Neural progenitor cell (in vitro differentiated cells): Measurements from ENCODE around the gene TMEM107. TPM values are rescaled to one million over a fixed set of nuclear protein-coding genes. Genes with fewer than 3 reads are reported as not detected.

Experiments
- DNase-seq: peaks from one replicate; pipeline ENCODE4 v3.0.0-alpha.2; 2016; ENCODE audit warnings: low spot score
- H2AFZ ChIP-seq: fragments of 200-600 bp; sonication (generic); replicated peaks from 2 replicates; pipeline ENCODE4 v1.6.1; 2016; ENCODE audit warnings: antibody characterized with exemption
- H3F3A ChIP-seq: fragments of 200-600 bp; sonication (generic); 2 replicates; pipeline ENCODE4 v1.6.1; 2016; ENCODE audit warnings: antibody characterized with exemption, low read depth
- H3K27ac ChIP-seq: fragments of 200-600 bp; sonication (generic); 2 replicates; pipeline ENCODE4 v1.5.1; 2016; ENCODE audit warnings: mild to moderate bottlenecking
- H3K27me3 ChIP-seq: fragments of 200-600 bp; sonication (generic); 2 replicates; pipeline ENCODE4 v1.6.1; 2016; ENCODE audit warnings: mild to moderate bottlenecking, moderate library complexity
- H3K36me3 ChIP-seq: fragments of 200-600 bp; sonication (generic); 2 replicates; pipeline ENCODE4 v1.5.1; 2016
- H3K4me1 ChIP-seq: fragments of 200-600 bp; sonication (generic); 2 replicates; pipeline ENCODE4 v1.6.1; 2016; ENCODE audit warnings: mixed run types
- H3K4me2 ChIP-seq: fragments of 200-600 bp; sonication (generic); 2 replicates; pipeline ENCODE4 v1.6.1; 2016
- H3K4me3 ChIP-seq: fragments of 200-600 bp; sonication (generic); 2 replicates; pipeline ENCODE4 v1.5.1; 2016
- H3K79me2 ChIP-seq: fragments of 200-600 bp; sonication (generic); 2 replicates; pipeline ENCODE4 v1.6.1; 2016; ENCODE audit warnings: low read depth
- H3K9ac ChIP-seq: fragments of 200-600 bp; sonication (generic); 2 replicates; pipeline ENCODE4 v1.6.1; 2016
- H3K9me3 ChIP-seq: fragments of 200-600 bp; sonication (generic); 2 replicates; pipeline ENCODE4 v1.5.1; 2016; ENCODE audit warnings: low read depth
- H4K20me1 ChIP-seq: fragments of 200-600 bp; sonication (generic); 2 replicates; pipeline ENCODE4 v1.6.1; 2016; ENCODE audit warnings: low read depth
- H3K27ac Mint-ChIP-seq: 3 replicates; pipeline ENCODE4 v1.8.0; 2021; ENCODE audit warnings: mixed read lengths
- H3K27me3 Mint-ChIP-seq: 2 replicates; pipeline ENCODE4 v1.8.0; 2022; ENCODE audit warnings: low read depth, mild to moderate bottlenecking, inconsistent platforms, moderate library complexity, mixed read lengths; ENCODE audit not compliant: insufficient read depth
- H3K36me3 Mint-ChIP-seq: 3 replicates; pipeline ENCODE4 v1.8.0; 2021; ENCODE audit warnings: mixed read lengths
- H3K4me1 Mint-ChIP-seq: 3 replicates; pipeline ENCODE4 v1.8.0; 2021; ENCODE audit warnings: mixed read lengths
- H3K4me3 Mint-ChIP-seq: 3 replicates; pipeline ENCODE4 v1.8.0; 2021; ENCODE audit warnings: mild to moderate bottlenecking, moderate library complexity, mixed read lengths
- H3K9me3 Mint-ChIP-seq: 3 replicates; pipeline ENCODE4 v1.8.0; 2020; ENCODE audit warnings: mixed read lengths
- EZH2 ChIP-seq: fragments of 200-600 bp; sonication (generic); IDR thresholded peaks from 2 replicates; pipeline ENCODE4 v1.6.1; 2017; ENCODE audit warnings: antibody characterized with exemption, mild to moderate bottlenecking, moderate library complexity
- EZH2phosphoT487 ChIP-seq: fragments of 200-600 bp; sonication (generic); IDR thresholded peaks from 2 replicates; pipeline ENCODE4 v1.6.1; 2017; ENCODE audit warnings: antibody characterized with exemption
- total RNA-seq: library from RNA; depleted of rRNA; stranded (reverse); fragments of >200 nt; gene quantifications from 2 replicates; pipeline ENCODE4 v1.2.3, GENCODE V29; 2015; ENCODE audit warnings: low replicate concordance
- TF ChIP-seq, protein P1 (sequence below): fragments of 200-600 bp; sonication (generic); IDR thresholded peaks from 2 replicates; pipeline ENCODE4 v1.5.1; 2017; ENCODE audit warnings: antibody characterized with exemption, mild to moderate bottlenecking

The TMEM107 gene
- total RNA-seq, 1 donor from 2014 or later = 26.0 TPM

DNA sequence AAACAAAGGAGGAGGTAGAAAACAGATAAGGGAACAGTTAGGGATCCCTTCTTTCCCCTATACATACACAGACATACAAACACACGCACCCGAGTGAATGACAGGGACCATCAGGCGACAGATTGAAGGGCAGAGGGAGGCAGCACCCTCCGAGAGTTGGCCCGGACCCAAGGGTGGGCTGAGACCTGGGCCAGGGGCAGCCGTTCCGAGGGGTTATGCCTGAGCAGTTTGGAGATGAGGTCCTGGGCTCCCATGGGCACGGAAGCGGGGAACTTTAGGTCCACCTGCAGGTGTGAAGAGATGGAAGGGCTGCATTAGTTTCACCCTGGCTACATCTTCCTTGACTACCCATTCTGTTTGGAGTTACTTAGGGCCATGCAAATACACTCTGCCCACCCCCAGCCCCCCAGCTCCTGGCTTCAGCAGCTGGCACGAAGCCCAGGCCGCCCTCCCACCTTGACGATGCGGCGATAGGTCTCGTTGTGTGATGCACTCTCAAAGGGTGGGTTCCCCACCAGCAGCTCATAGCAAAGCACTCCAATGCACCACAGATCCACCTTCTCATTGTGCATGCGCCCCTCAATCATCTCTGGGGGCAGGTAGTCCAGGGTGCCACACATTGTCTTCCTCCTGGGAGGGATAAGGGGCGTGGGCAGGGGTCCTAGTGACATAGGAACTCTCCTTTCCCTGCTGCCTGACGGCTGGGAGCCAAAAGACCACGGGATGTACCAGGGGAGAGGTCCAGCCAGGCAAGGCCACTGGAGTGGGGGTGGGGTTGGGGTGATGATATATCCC lies 28.8 kb upstream of the TMEM107 start:
- Mint-ChIP-seq H3K4me1 (peaks cover 22% of the 10 kb centered on the region), H3K36me3 (peaks cover 36% of the 10 kb centered on the region), H3K4me3 (no peak overlapping the region), H3K27me3 (peaks cover 5% of the 10 kb centered on the region), H3K27ac (peak overlapping the region; percentile 50), H3K9me3 (peaks cover 4% of the 10 kb centered on the region)
- DNase-seq = no peak
- peaks cover 13% of the 10 kb centered on the region for H3K4me1 ChIP-seq
- H3K9ac ChIP-seq = no peak overlapping the region
- H3F3A ChIP-seq = peaks cover 67% of the 10 kb centered on the region
- no peak overlapping the region for H3K4me3 ChIP-seq
- H3K4me2 ChIP-seq = no peak overlapping the region
- TF ChIP-seq, protein P1, sequence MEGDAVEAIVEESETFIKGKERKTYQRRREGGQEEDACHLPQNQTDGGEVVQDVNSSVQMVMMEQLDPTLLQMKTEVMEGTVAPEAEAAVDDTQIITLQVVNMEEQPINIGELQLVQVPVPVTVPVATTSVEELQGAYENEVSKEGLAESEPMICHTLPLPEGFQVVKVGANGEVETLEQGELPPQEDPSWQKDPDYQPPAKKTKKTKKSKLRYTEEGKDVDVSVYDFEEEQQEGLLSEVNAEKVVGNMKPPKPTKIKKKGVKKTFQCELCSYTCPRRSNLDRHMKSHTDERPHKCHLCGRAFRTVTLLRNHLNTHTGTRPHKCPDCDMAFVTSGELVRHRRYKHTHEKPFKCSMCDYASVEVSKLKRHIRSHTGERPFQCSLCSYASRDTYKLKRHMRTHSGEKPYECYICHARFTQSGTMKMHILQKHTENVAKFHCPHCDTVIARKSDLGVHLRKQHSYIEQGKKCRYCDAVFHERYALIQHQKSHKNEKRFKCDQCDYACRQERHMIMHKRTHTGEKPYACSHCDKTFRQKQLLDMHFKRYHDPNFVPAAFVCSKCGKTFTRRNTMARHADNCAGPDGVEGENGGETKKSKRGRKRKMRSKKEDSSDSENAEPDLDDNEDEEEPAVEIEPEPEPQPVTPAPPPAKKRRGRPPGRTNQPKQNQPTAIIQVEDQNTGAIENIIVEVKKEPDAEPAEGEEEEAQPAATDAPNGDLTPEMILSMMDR = no peak
- TF ChIP-seq EZH2 = no peak
- TF ChIP-seq EZH2phosphoT487 = no peak
- H4K20me1 ChIP-seq = peaks cover 38% of the 10 kb centered on the region
- no peak overlapping the region for H2AFZ ChIP-seq
- peaks cover 34% of the 10 kb centered on the region for H3K79me2 ChIP-seq
- no peaks in the 10 kb centered on the region for H3K9me3 ChIP-seq
- H3K27me3 ChIP-seq = no peaks in the 10 kb centered on the region
- no peaks in the 10 kb centered on the region for H3K36me3 ChIP-seq
- no peak overlapping the region for H3K27ac ChIP-seq

DNA sequence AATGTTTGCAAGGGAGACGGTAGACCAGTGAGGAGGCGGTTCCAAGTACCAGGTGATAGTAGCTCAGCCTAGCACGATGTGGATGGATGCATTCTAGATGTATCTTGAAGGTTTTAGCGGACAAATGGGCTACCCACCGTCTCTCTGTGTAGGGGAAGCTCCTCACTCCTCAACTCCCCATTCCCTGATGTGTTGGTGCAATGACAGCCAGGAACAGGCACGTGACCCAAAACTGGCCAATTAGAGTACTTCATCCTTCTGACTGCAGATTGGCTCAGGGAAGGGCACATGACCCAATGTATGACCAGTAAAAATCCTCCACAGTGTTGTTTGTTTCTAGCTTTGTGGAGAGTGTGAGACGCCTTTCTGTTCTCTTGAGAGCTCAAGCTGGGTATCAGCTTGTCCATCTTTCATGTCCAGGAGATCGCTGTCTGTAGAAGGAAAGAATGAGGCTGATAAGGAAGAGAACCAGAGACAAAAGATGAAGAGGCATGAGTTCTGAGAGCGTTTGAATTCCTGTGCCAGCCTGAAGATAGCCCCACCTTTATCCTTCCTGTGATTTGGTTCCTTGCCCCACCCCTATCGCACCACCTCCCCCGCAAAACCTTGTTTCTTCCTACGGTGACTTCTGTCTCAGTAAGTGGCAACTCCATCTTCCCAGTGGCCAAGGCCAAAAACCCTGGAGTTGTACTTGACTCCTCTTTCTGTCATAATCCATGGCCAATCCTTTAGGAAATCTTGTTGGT lies 16.1 kb upstream of the TMEM107 start:
- Mint-ChIP-seq H3K27me3 (peaks cover 3% of the 10 kb centered on the region), H3K36me3 (no peaks in the 10 kb centered on the region), H3K9me3 (no peaks in the 10 kb centered on the region), H3K27ac (no peak overlapping the region), H3K4me3 (no peak overlapping the region), H3K4me1 (peaks cover 19% of the 10 kb centered on the region)
- H3F3A ChIP-seq = peaks cover 37% of the 10 kb centered on the region
- TF ChIP-seq EZH2phosphoT487 = no peak
- TF ChIP-seq, protein P1 = no peak
- TF ChIP-seq EZH2 = no peak
- H3K4me1 ChIP-seq = peaks cover 10% of the 10 kb centered on the region
- peak overlapping the region; percentile 68 for H3K27ac ChIP-seq
- H3K36me3 ChIP-seq = no peaks in the 10 kb centered on the region
- H3K79me2 ChIP-seq = no peaks in the 10 kb centered on the region
- H4K20me1 ChIP-seq = peaks cover 13% of the 10 kb centered on the region
- peak overlapping the region; percentile 79 for H3K4me2 ChIP-seq
- peaks cover 21% of the 10 kb centered on the region for H3K27me3 ChIP-seq
- peak overlapping the region; percentile 19 for H3K9ac ChIP-seq
- no peaks in the 10 kb centered on the region for H3K9me3 ChIP-seq
- peak overlapping the region; percentile 52 for H2AFZ ChIP-seq
- peak; percentile 93 for DNase-seq
- peak overlapping the region; percentile 46 for H3K4me3 ChIP-seq

DNA sequence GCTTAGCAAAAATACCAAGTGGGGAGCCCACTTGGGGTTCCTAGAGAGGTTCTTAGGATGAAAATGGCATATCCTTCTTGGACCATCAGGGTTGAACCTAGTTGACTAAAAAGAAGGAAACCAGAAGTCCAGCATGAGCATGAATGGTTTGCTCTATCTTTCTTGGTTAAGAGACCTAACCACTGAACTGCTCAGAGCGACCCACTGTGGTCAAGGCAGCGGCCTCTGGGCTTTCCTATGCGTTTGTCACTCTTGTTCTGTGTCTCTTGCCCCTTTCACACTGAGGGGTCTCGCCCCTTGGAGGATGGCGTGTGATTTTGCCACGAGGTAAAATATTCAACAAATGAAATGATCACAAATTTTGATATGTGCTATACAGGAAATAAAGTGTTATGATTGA lies 14.3 kb upstream of the TMEM107 start:
- Histone ChIP-seq H3K36me3 (no peaks in the 10 kb centered on the region), H3K27me3 (peaks cover 21% of the 10 kb centered on the region), H3K79me2 (no peaks in the 10 kb centered on the region), H4K20me1 (peaks cover 15% of the 10 kb centered on the region), H3K4me3 (peak overlapping the region; percentile 75), H3F3A (peaks cover 47% of the 10 kb centered on the region), H3K9me3 (no peaks in the 10 kb centered on the region), H3K27ac (no peak overlapping the region), H2AFZ (peak overlapping the region; percentile 19), H3K4me2 (peak overlapping the region; percentile 68), H3K9ac (no peak overlapping the region), H3K4me1 (peaks cover 10% of the 10 kb centered on the region)
- Mint-ChIP-seq H3K27me3 (peaks cover 3% of the 10 kb centered on the region), H3K4me3 (no peak overlapping the region), H3K27ac (no peak overlapping the region), H3K9me3 (no peaks in the 10 kb centered on the region), H3K4me1 (peaks cover 15% of the 10 kb centered on the region), H3K36me3 (no peaks in the 10 kb centered on the region)
- no peak for TF ChIP-seq EZH2
- no peak for DNase-seq
